DMS153 (cell line): Measurements from ENCODE around the gene CCNL1.
"Not testable (repeated sequence)": the region's sequence is repeated elsewhere in the genome, so short reads cannot be mapped to it uniquely, and the experiment has no call there.

Source experiments
- DNase-seq: peaks from one replicate; lab custom pipeline; 2025; lab: John Stamatoyannopoulos, UW

Gene CCNL1

DNA sequence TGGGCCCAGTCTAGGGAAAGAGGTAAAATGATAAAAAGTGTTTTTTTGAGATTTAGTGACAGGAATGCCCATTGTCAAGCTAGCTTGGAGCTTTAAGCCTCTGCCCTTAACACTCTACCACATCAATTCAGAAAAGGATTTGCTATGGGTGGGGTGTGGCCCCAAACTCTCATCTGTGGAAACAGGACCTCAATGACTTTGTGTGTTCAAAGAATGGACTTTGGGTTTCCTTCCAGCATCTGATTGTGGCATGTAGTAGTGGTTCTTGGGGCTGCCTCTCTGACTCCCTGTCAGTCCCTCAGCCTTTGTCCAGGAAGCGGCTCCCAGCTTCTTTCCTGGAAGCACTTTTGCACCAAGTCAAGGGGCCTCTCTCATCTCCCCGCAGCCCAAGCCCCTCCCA is 56.1 kb downstream of the CCNL1 start:
- DNase-seq, result no peak

DNA sequence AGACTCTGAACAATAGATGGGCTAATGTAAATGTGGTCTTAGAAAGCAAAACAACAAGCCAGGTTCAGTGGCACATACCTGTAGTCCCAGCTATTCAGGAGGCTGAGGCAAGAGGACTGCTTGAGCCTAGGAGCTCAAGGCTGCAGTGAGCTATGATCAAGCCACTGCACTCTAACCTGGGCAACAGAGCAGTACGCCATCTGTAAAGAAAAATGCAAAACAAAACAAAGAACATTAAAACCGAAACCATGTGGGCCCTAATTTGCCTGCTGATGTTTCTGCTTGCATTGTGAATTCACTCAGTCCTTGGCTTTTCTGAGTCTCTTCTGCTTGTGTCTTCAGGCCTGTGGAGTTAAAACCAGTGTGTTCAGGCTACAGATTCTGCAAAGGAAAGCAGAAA is 56.7 kb downstream of the CCNL1 start:
- no peak for DNase-seq

DNA sequence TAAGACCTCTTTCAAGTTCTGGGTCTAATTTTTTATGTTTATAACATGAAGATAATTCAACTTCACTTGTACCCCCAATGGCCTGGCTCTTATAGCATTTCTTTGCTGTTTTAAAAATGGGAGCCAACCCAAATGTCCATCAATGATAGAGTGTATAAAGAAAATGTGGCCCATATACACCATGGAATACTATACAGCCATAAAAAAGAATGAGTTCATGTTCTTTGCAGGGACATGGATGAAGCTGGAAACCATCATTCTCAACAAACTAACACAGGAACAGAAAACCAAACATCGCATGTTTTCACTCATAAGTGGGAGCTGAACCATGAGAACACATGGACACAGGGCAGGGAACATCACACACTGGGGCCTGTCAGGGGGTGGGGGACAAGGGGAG is 57.4 kb downstream of the CCNL1 start:
- not testable (repeated sequence) for DNase-seq

DNA sequence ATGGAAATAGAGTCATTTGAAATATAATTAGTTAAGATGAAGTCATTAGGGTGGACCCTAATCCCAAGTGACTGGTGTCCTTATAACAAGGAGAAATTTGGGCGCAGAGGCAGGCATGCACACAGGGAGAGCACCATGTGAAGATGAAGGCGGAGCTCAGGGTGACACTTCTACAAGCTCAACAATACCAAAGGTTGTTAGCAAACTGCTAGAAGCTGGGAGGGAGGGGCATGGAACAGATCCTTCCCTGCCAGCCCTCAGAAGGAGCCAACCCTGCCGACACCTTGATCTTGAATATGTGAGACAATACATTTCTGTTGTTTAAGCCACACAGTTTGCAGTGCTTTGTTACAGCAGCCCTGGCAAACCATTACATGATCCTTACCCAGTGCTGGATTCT is 57.8 kb downstream of the CCNL1 start:
- DNase-seq, result no peak

- DNase-seq, result no peak
Measured at GRCh38 chr3:157101486-157101885, 58.5 kb downstream of the CCNL1 start.

DNA sequence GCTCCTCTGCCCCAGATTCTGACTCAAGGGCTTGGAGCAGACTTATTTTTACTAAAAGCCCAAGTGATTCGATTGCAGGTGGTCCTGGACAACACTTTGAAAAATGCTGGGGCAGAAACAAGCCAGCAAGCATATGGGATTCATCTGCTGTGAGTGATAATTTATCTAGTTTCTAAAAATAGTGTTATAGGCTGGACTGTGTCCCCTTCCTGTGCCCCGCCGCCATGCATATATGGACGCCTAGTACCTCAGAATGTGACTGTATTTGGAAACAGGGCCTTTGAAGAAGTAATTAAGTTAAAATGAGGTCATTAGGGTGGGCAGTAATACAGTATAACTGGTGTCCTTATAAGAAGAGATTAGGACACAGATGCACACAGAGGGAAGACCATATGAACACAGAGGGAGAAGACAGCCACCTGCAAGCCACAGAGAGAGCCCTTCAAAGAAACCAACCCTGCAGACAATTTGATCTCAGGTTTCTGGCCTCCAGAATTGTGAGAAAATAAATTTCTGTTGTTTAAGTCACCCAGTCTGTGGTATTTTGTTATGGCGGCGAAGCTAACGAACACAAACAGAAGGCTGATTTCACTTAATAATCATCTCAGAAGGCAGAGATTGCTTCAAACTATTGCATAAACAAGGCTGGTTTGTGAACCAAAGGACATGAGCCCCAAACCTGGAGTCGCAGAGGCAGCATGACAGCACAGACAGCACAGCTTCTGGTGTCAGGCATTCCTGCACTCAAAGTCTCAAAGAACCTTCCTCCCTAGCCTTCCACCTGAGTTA is 59.1 kb downstream of the CCNL1 start:
- no peak for DNase-seq

GRCh38 chr3:157100096-157100477 is 59.9 kb downstream of the CCNL1 start:
- DNase-seq, result no peak

DNA sequence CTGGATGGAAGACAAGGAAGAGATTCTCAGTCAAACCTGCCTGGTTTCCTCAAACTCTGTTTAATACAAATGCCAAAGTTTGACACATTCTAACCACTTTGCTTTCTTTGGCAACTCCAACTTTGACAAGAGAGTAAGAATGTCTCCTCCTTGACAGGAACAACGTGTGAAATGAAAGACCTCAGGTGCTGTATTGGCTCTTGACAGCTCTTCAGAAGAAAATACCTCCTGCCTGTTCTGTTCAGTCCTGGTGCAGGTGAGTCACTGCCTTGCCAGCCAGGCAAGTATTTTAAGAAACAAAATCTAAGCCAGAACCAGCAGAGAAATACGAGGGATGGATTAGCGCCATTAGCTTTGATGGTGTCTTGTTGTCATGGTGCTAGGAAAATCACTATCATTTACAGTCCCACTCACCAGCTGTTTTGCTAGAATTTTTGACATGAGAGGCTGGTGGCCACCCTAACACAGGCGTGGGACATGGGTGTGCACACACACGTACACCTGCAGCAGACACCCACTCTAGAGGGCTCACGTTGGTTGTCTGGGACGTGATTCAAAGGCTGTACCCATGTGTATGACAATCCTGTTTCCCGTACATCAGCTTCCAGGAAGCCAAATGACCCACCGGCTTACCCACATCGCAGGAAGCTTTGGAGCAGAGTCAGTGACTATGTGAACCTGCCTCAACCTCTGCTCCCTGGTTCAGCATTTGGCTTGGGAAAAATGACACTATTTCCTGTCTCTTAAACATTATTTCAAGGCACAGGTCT is 60.4 kb downstream of the CCNL1 start:
- no peak for DNase-seq

DNA sequence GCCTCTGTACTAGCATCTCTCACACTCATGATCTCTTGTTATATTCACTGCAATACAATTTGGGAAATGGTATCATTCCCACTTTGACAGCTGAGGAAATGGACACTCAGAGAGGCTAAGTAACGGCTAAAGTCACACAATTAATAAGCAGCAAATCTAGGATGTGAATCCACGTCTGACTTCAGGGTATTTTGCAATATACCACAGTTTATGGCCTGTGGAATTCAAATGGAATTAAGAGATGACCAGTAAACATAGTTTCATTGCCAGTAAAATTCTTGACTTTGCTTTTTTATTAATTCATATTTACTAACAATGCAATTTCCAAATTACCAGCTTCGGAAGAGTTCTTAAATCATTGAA is 61.1 kb downstream of the CCNL1 start:
- no peak for DNase-seq

DNA sequence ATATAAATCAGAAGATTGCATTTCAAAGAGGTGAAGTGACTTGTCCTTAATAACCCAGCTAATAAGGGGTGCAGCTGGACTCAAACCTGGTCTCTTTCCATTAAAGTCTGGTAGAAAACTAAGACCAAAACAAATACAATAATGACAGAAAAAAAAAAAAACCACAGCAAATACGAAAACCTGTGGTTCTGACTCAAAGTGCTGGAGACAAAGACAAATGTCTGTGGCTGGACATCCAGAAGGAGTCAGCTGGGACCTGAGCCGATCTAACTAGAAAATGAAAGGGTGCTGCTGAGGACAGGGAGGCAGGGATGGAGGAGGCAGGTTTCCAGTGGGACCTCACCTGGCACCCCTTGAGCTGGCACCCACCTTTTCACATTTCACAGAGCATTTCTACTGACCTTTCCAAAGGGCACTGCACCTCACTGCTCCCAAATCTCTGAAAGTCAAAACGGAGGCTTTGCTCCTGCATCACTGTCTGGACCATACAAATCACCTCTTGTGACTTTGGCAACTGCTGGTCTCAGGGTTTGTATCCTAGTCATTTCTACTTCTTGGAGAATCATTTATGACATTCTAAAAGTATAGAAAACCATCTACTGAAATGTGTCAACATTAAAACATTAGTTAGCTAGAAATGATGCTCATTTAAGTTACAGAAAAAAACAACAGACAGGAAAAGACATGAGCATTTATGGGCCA is 61.7 kb downstream of the CCNL1 start:
- no peak for DNase-seq
